Measurements from ENCODE around the gene MYO5C. TPM values are rescaled to one million over a fixed set of nuclear protein-coding genes. Genes with fewer than 3 reads are reported as not detected.
"Not testable (repeated sequence)": the region's sequence is repeated elsewhere in the genome, so short reads cannot be mapped to it uniquely, and the experiment has no call there.

The MYO5C gene
- polyA plus RNA-seq, 4 donors, result 2.4 to 17.9 (median 6.8) TPM

GRCh38 chr15:52171807-52172206 is 123.8 kb downstream of the MYO5C start:
- Histone ChIP-seq H3K27ac (ENCODE audit: low read depth in 1 of 3, low read length in 2 of 3) (no peak overlapping the region), H3K36me3 (ENCODE audit: control insufficient read depth in 3 of 3, insufficient read depth in 2 of 3, low read depth in 1 of 3, low read length in 3 of 3) (no peaks in the 10 kb centered on the region), H3K4me3 (ENCODE audit: low read depth in 1 of 3, low read length in 3 of 3) (no peak overlapping the region), H3K27me3 (ENCODE audit: control insufficient read depth in 3 of 3, insufficient read depth in 3 of 3, low read length in 3 of 3) (peaks cover 0 to 3% (median 0%) of the 10 kb centered on the region in 3 donors), H3K9me3 (ENCODE audit: control insufficient read depth in 2 of 2, insufficient read depth in 1 of 2, low read depth in 1 of 2, low read length in 1 of 2) (no peaks in the 10 kb centered on the region), H3K4me1 (ENCODE audit: control insufficient read depth in 3 of 3, insufficient read depth in 2 of 3, low read depth in 1 of 3, low read length in 2 of 3) (no peaks in the 10 kb centered on the region)
- FAIRE-seq (no peak), DNase-seq (no peak)
- 10 to 27% (median 27%) methylated on average over 1 of the region's 1 CpG for WGBS, 3 donors

GRCh38 chr15:52171386-52171785 is 124.2 kb downstream of the MYO5C start:
- no peak overlapping the region for H3K4me3 ChIP-seq (ENCODE audit: low read depth in 1 of 3, low read length in 3 of 3)
- H3K4me1 ChIP-seq (ENCODE audit: control insufficient read depth in 3 of 3, insufficient read depth in 2 of 3, low read depth in 1 of 3, low read length in 2 of 3), result no peaks in the 10 kb centered on the region
- H3K27me3 ChIP-seq (ENCODE audit: control insufficient read depth in 3 of 3, insufficient read depth in 3 of 3, low read length in 3 of 3), result peaks cover 0 to 3% (median 0%) of the 10 kb centered on the region in 3 donors
- H3K27ac ChIP-seq (ENCODE audit: low read depth in 1 of 3, low read length in 2 of 3), result no peak overlapping the region
- FAIRE-seq (no peak), DNase-seq (no peak)
- no peaks in the 10 kb centered on the region for H3K36me3 ChIP-seq (ENCODE audit: control insufficient read depth in 3 of 3, insufficient read depth in 2 of 3, low read depth in 1 of 3, low read length in 3 of 3)
- WGBS, 3 donors, result 29 to 60% (median 55%) methylated on average over 4 of the region's 4 CpGs
- H3K9me3 ChIP-seq (ENCODE audit: control insufficient read depth in 2 of 2, insufficient read depth in 1 of 2, low read depth in 1 of 2, low read length in 1 of 2), result no peaks in the 10 kb centered on the region

- not testable (repeated sequence) for H3K27me3 ChIP-seq (ENCODE audit: control insufficient read depth in 3 of 3, insufficient read depth in 3 of 3, low read length in 3 of 3); DNase-seq; H3K9me3 ChIP-seq (ENCODE audit: control insufficient read depth in 2 of 2, insufficient read depth in 1 of 2, low read depth in 1 of 2, low read length in 1 of 2); H3K27ac ChIP-seq (ENCODE audit: low read depth in 1 of 3, low read length in 2 of 3); H3K4me3 ChIP-seq (ENCODE audit: low read depth in 1 of 3, low read length in 3 of 3); H3K36me3 ChIP-seq (ENCODE audit: control insufficient read depth in 3 of 3, insufficient read depth in 2 of 3, low read depth in 1 of 3, low read length in 3 of 3); H3K4me1 ChIP-seq (ENCODE audit: control insufficient read depth in 3 of 3, insufficient read depth in 2 of 3, low read depth in 1 of 3, low read length in 2 of 3); FAIRE-seq
- WGBS, 3 donors, result 97 to 98% (median 97%) methylated on average over 3 of the region's 3 CpGs
Measured at GRCh38 chr15:52170199-52170598, 125.4 kb downstream of the MYO5C start.

GRCh38 chr15:52165494-52166131 is 130.0 kb downstream of the MYO5C start:
- DNase-seq; FAIRE-seq; H3K9me3 ChIP-seq (ENCODE audit: control insufficient read depth in 2 of 2, insufficient read depth in 1 of 2, low read depth in 1 of 2, low read length in 1 of 2); H3K27me3 ChIP-seq (ENCODE audit: control insufficient read depth in 3 of 3, insufficient read depth in 3 of 3, low read length in 3 of 3); H3K4me1 ChIP-seq (ENCODE audit: control insufficient read depth in 3 of 3, insufficient read depth in 2 of 3, low read depth in 1 of 3, low read length in 2 of 3); H3K27ac ChIP-seq (ENCODE audit: low read depth in 1 of 3, low read length in 2 of 3); H3K4me3 ChIP-seq (ENCODE audit: low read depth in 1 of 3, low read length in 3 of 3); H3K36me3 ChIP-seq (ENCODE audit: control insufficient read depth in 3 of 3, insufficient read depth in 2 of 3, low read depth in 1 of 3, low read length in 3 of 3): not testable (repeated sequence)
- 90 to 94% (median 93%) methylated on average over 5 of the region's 5 CpGs for WGBS, 3 donors

GRCh38 chr15:52164631-52165265 is 130.9 kb downstream of the MYO5C start:
- H3K4me3 ChIP-seq (ENCODE audit: low read depth in 1 of 3, low read length in 3 of 3), result no peak overlapping the region
- H3K9me3 ChIP-seq (ENCODE audit: control insufficient read depth in 2 of 2, insufficient read depth in 1 of 2, low read depth in 1 of 2, low read length in 1 of 2), result no peaks in the 10 kb centered on the region
- 80 to 85% (median 84%) methylated on average over 2 of the region's 2 CpGs for WGBS, 3 donors
- no peak for DNase-seq
- no peaks in the 10 kb centered on the region for H3K27me3 ChIP-seq (ENCODE audit: control insufficient read depth in 3 of 3, insufficient read depth in 3 of 3, low read length in 3 of 3)
- H3K4me1 ChIP-seq (ENCODE audit: control insufficient read depth in 3 of 3, insufficient read depth in 2 of 3, low read depth in 1 of 3, low read length in 2 of 3), result no peaks in the 10 kb centered on the region
- H3K27ac ChIP-seq (ENCODE audit: low read depth in 1 of 3, low read length in 2 of 3), result no peak overlapping the region
- FAIRE-seq, result no peak
- H3K36me3 ChIP-seq (ENCODE audit: control insufficient read depth in 3 of 3, insufficient read depth in 2 of 3, low read depth in 1 of 3, low read length in 3 of 3), result no peaks in the 10 kb centered on the region

- FAIRE-seq (no peak), DNase-seq (no peak)
- 91 to 95% (median 93%) methylated on average over 19 of the region's 19 CpGs for WGBS, 3 donors
- no peaks in the 10 kb centered on the region for H3K36me3 ChIP-seq (ENCODE audit: control insufficient read depth in 3 of 3, insufficient read depth in 2 of 3, low read depth in 1 of 3, low read length in 3 of 3)
- H3K9me3 ChIP-seq (ENCODE audit: control insufficient read depth in 2 of 2, insufficient read depth in 1 of 2, low read depth in 1 of 2, low read length in 1 of 2), result no peaks in the 10 kb centered on the region
- no peaks in the 10 kb centered on the region for H3K4me1 ChIP-seq (ENCODE audit: control insufficient read depth in 3 of 3, insufficient read depth in 2 of 3, low read depth in 1 of 3, low read length in 2 of 3)
- no peaks in the 10 kb centered on the region for H3K27me3 ChIP-seq (ENCODE audit: control insufficient read depth in 3 of 3, insufficient read depth in 3 of 3, low read length in 3 of 3)
- H3K4me3 ChIP-seq (ENCODE audit: low read depth in 1 of 3, low read length in 3 of 3), result no peak overlapping the region
- H3K27ac ChIP-seq (ENCODE audit: low read depth in 1 of 3, low read length in 2 of 3), result no peak overlapping the region
Measured at GRCh38 chr15:52163321-52164190, 132.0 kb downstream of the MYO5C start.

GRCh38 chr15:52162876-52163275 is 132.7 kb downstream of the MYO5C start:
- H3K27me3 ChIP-seq (ENCODE audit: control insufficient read depth in 3 of 3, insufficient read depth in 3 of 3, low read length in 3 of 3), result no peaks in the 10 kb centered on the region
- 91 to 92% (median 91%) methylated on average over 22 of the region's 22 CpGs for whole genome bisulfite sequencing, 3 donors
- H3K4me3 ChIP-seq (ENCODE audit: low read depth in 1 of 3, low read length in 3 of 3), result no peak overlapping the region
- no peaks in the 10 kb centered on the region for H3K36me3 ChIP-seq (ENCODE audit: control insufficient read depth in 3 of 3, insufficient read depth in 2 of 3, low read depth in 1 of 3, low read length in 3 of 3)
- H3K4me1 ChIP-seq (ENCODE audit: control insufficient read depth in 3 of 3, insufficient read depth in 2 of 3, low read depth in 1 of 3, low read length in 2 of 3), result no peaks in the 10 kb centered on the region
- H3K9me3 ChIP-seq (ENCODE audit: control insufficient read depth in 2 of 2, insufficient read depth in 1 of 2, low read depth in 1 of 2, low read length in 1 of 2), result no peaks in the 10 kb centered on the region
- no peak for DNase-seq
- FAIRE-seq, result no peak
- H3K27ac ChIP-seq (ENCODE audit: low read depth in 1 of 3, low read length in 2 of 3), result no peak overlapping the region

GRCh38 chr15:52162260-52162659 is 133.3 kb downstream of the MYO5C start:
- no peaks in the 10 kb centered on the region for H3K36me3 ChIP-seq (ENCODE audit: control insufficient read depth in 3 of 3, insufficient read depth in 2 of 3, low read depth in 1 of 3, low read length in 3 of 3)
- FAIRE-seq (no peak), DNase-seq (no peak)
- H3K27ac ChIP-seq (ENCODE audit: low read depth in 1 of 3, low read length in 2 of 3), result no peak overlapping the region
- no peaks in the 10 kb centered on the region for H3K4me1 ChIP-seq (ENCODE audit: control insufficient read depth in 3 of 3, insufficient read depth in 2 of 3, low read depth in 1 of 3, low read length in 2 of 3)
- no peak overlapping the region for H3K4me3 ChIP-seq (ENCODE audit: low read depth in 1 of 3, low read length in 3 of 3)
- H3K9me3 ChIP-seq (ENCODE audit: control insufficient read depth in 2 of 2, insufficient read depth in 1 of 2, low read depth in 1 of 2, low read length in 1 of 2), result no peaks in the 10 kb centered on the region
- H3K27me3 ChIP-seq (ENCODE audit: control insufficient read depth in 3 of 3, insufficient read depth in 3 of 3, low read length in 3 of 3), result no peaks in the 10 kb centered on the region
- 81 to 95% (median 84%) methylated on average over 4 of the region's 4 CpGs for WGBS, 3 donors
